ENCODE data around the gene CDH10. TPM values are rescaled to one million over a fixed set of nuclear protein-coding genes. Genes with fewer than 3 reads are reported as not detected.

The CDH10 gene
- total and polyA plus RNA-seq, 9 of the 15 experiments (the other 6 are each of a cell fraction or from before 2014, with no cell fraction given) = not detected

DNA sequence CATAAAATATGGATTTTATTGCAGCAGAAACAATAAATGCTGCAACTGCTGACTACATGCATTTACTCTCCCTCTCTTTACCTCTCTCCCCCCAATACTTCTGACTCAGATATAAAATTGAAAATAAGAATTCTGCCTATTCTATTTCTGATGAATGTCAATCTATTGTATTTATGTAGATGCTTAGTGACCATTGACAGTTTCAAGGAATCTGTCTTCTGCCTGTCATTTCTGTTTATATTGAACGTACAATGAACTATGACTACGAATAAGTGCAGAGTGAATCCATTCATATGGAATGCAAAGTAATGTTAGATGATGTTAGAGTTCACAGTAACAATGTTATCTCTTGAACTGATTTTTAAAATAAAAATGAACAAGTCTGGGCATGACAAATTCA is 898 bp downstream of the CDH10 start (continued):
- TF ChIP-seq ETV6 (IDR thresholded peaks at IDR 0.05; ENCODE audit: borderline replicate concordance in 1 of 2, low read depth in 2 of 2, low read length in 1 of 2) (no peak), ETV6 (CRISPR knock-in tag; IDR thresholded peaks at IDR 0.05; ENCODE audit: borderline replicate concordance) (no peak), EWSR1 (IDR thresholded peaks at IDR 0.05; ENCODE audit: borderline replicate concordance, low read depth, partially characterized antibody) (no peak)
- TF ChIP-seq, protein P1, sequence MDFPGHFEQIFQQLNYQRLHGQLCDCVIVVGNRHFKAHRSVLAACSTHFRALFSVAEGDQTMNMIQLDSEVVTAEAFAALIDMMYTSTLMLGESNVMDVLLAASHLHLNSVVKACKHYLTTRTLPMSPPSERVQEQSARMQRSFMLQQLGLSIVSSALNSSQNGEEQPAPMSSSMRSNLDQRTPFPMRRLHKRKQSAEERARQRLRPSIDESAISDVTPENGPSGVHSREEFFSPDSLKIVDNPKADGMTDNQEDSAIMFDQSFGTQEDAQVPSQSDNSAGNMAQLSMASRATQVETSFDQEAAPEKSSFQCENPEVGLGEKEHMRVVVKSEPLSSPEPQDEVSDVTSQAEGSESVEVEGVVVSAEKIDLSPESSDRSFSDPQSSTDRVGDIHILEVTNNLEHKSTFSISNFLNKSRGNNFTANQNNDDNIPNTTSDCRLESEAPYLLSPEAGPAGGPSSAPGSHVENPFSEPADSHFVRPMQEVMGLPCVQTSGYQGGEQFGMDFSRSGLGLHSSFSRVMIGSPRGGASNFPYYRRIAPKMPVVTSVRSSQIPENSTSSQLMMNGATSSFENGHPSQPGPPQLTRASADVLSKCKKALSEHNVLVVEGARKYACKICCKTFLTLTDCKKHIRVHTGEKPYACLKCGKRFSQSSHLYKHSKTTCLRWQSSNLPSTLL (IDR thresholded peaks at IDR 0.05) = no peak

DNA sequence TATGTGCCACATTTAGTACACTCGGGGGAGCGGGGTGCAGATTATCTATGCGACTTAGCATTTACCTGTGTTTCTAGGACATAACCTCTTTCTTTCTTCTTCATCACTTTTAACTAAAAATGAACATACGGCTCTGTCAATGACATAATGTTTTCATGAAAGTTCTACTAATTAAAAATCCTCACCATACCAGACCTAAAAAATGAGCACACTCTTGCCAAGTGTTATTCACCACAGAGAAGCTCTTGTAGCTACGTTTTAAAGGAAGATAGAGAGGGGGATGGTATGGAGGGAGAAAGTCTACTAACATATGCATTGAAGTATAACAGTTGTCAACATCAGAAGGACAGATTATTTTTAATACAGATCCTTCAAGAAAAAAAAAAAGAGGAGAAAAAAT is 1.6 kb downstream of the CDH10 start:
- ChIA-PET POLR2A (no interaction called here), CTCF (ENCODE audit: low intra/inter-chr PET ratio) (no interaction called here)
- H3K27ac ChIP-seq (ENCODE audit: extremely low read depth, low read depth, low read length) = no peak overlapping the region
- H3K27me3 ChIP-seq (ENCODE audit: control insufficient read depth in 2 of 2, insufficient read depth in 2 of 2, low read length in 2 of 2) = no peaks in the 10 kb centered on the region
- H2AFZ ChIP-seq (ENCODE audit: low read depth, low read length) = no peak overlapping the region
- no peaks in the 10 kb centered on the region; the same call in 1 of the 2 replicates for H3K9me3 ChIP-seq (replicated peaks; ENCODE audit: control insufficient read depth, insufficient read depth, low read depth, low read length)
- WGBS (ENCODE audit: insufficient coverage, low coverage, missing lambda C conversion rate) = 6% methylated on average over 5 of the region's 5 CpGs
- no peak for ATAC-seq
- no peak overlapping the region for H3K9ac ChIP-seq (ENCODE audit: insufficient read depth in 1 of 2, low read depth in 2 of 2, low read length in 2 of 2)
- no peaks in the 10 kb centered on the region for H3K36me3 ChIP-seq (ENCODE audit: control insufficient read depth, insufficient read depth, low read length)
- H3K9me1 ChIP-seq (ENCODE audit: control insufficient read depth, insufficient read depth, low read length) = no peaks in the 10 kb centered on the region
- no peaks in the 10 kb centered on the region for H4K20me1 ChIP-seq (replicated peaks; ENCODE audit: control insufficient read depth, insufficient read depth, low read length)
- H3K4me1 ChIP-seq (replicated peaks in 1 of 2; ENCODE audit: control insufficient read depth in 2 of 2, insufficient read depth in 2 of 2, low read length in 2 of 2) = no peaks in the 10 kb centered on the region
- no peaks in the 10 kb centered on the region for H3K79me2 ChIP-seq (ENCODE audit: control insufficient read depth, insufficient read depth, low read length)
- no peak overlapping the region for H3K4me3 ChIP-seq
- FAIRE-seq = no peak
- intact Hi-C loops (cut with micrococcal nuclease) (no loop called here), in situ Hi-C loops (cut with MboI) (no loop called here)
- BruUV-seq (replicated peaks) = no TSS peak
- H3K4me2 ChIP-seq (ENCODE audit: insufficient read depth, low read length) = no peak overlapping the region
- no peak for DNase-seq (ENCODE audit: extremely low read depth in 1 of 4, low spot score in 3 of 4)
- TF ChIP-seq, protein P2, sequence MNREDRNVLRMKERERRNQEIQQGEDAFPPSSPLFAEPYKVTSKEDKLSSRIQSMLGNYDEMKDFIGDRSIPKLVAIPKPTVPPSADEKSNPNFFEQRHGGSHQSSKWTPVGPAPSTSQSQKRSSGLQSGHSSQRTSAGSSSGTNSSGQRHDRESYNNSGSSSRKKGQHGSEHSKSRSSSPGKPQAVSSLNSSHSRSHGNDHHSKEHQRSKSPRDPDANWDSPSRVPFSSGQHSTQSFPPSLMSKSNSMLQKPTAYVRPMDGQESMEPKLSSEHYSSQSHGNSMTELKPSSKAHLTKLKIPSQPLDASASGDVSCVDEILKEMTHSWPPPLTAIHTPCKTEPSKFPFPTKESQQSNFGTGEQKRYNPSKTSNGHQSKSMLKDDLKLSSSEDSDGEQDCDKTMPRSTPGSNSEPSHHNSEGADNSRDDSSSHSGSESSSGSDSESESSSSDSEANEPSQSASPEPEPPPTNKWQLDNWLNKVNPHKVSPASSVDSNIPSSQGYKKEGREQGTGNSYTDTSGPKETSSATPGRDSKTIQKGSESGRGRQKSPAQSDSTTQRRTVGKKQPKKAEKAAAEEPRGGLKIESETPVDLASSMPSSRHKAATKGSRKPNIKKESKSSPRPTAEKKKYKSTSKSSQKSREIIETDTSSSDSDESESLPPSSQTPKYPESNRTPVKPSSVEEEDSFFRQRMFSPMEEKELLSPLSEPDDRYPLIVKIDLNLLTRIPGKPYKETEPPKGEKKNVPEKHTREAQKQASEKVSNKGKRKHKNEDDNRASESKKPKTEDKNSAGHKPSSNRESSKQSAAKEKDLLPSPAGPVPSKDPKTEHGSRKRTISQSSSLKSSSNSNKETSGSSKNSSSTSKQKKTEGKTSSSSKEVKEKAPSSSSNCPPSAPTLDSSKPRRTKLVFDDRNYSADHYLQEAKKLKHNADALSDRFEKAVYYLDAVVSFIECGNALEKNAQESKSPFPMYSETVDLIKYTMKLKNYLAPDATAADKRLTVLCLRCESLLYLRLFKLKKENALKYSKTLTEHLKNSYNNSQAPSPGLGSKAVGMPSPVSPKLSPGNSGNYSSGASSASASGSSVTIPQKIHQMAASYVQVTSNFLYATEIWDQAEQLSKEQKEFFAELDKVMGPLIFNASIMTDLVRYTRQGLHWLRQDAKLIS (CRISPR knock-in tag; IDR thresholded peaks at IDR 0.05) = no peak
- TF ChIP-seq KDM4B (IDR thresholded peaks at IDR 0.05; ENCODE audit: borderline replicate concordance in 2 of 2, low read depth in 1 of 2) (no peak), NFIC (IDR thresholded peaks at IDR 0.05) (no peak), XRCC3 (IDR thresholded peaks at IDR 0.05) (no peak), MCM2 (IDR thresholded peaks at IDR 0.05; ENCODE audit: low read depth) (no peak), SIX5 (IDR thresholded peaks at IDR 0.05; ENCODE audit: borderline replicate concordance in 1 of 2, insufficient read depth in 1 of 2, low read depth in 1 of 2, low read length in 2 of 2) (no peak)
- TF ChIP-seq, protein P3, sequence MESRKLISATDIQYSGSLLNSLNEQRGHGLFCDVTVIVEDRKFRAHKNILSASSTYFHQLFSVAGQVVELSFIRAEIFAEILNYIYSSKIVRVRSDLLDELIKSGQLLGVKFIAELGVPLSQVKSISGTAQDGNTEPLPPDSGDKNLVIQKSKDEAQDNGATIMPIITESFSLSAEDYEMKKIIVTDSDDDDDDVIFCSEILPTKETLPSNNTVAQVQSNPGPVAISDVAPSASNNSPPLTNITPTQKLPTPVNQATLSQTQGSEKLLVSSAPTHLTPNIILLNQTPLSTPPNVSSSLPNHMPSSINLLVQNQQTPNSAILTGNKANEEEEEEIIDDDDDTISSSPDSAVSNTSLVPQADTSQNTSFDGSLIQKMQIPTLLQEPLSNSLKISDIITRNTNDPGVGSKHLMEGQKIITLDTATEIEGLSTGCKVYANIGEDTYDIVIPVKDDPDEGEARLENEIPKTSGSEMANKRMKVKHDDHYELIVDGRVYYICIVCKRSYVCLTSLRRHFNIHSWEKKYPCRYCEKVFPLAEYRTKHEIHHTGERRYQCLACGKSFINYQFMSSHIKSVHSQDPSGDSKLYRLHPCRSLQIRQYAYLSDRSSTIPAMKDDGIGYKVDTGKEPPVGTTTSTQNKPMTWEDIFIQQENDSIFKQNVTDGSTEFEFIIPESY (CRISPR knock-in tag; IDR thresholded peaks at IDR 0.05) = no peak

All from K562 (cell line).